Coronary artery (tissue), 2 donors: ENCODE measurements around the gene CHD5.

Experiments
- DNase-seq: peaks from one replicate; pipeline ENCODE4 v3.0.0-alpha.2; 2017; ENCODE audit warnings: low spot score
- H3K27ac ChIP-seq, 2 donors: fragments of 200-600 bp; sonication (generic); one replicate each; pipeline ENCODE4 v1.5.1; 2016 to 2019
- H3K4me3 ChIP-seq: fragments of 200-600 bp; sonication (generic); 2 replicates; pipeline ENCODE4 v1.5.1; 2016; ENCODE audit warnings: mild to moderate bottlenecking, moderate library complexity
- CTCF ChIP-seq: fragments of 200-600 bp; sonication (generic); IDR thresholded peaks from one replicate; pipeline ENCODE4 v1.5.1; 2019; ENCODE audit warnings: antibody characterized with exemption

Gene CHD5

DNA sequence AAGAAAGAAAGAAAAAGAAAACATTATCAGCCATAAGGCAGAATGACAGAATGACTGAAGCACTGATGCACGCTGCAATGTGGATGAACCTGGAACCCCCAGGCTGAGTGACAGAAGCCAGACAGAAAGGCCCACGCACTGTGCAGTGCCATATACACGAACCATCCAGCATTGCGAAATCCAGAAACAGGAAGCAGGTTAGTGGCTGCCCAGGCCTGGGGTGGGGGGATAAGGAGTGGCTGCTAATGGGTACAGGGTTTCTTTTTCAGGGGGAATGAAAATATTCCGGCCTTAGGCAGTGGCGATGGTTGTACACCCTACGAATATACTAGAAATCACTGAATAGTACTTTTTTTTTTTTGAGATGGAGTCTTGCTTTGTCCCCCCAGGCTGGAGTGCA is 57.0 kb downstream of the CHD5 start:
- Histone ChIP-seq H3K27ac (no peak overlapping the region), H3K4me3 (no peak overlapping the region)
- no peak for DNase-seq
- no peak for TF ChIP-seq CTCF

DNA sequence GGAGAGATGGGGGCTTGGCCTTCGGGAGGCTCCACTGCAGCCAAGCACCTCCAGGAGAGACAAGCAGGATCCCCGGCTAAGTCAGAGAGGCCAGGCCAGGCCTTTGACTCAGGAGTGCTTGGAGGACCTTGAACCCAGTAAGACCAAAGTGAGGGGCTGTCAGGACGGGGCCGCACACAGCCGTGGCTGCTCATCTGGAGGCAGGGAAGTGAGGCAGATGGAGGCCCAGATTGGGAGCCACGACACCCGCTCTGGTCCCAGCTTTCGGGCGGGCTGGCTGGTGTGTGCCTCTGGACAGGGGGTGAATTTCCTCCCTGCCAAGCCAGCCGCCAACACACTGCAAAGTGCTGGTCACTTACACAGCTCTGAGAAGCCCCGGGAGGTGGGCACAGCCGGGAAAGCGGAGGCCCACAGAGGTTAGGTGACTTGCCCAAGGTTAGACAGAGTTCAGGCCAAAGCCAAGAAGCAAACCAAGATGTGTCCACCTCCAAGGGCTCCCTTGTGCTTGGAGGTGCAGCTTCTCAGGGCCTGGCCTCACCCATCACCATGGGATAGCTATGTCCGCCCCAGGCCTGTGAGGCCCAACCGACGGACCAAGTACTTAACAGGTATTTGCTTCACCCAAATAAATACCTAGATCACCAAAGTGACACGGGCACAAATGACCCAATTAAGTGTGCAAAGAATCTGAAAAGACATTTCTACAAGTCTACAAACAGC is 58.3 kb downstream of the CHD5 start:
- H3K4me3 ChIP-seq, result no peak overlapping the region
- TF ChIP-seq CTCF, result no peak
- no peak overlapping the region for H3K27ac ChIP-seq
- DNase-seq, result no peak

DNA sequence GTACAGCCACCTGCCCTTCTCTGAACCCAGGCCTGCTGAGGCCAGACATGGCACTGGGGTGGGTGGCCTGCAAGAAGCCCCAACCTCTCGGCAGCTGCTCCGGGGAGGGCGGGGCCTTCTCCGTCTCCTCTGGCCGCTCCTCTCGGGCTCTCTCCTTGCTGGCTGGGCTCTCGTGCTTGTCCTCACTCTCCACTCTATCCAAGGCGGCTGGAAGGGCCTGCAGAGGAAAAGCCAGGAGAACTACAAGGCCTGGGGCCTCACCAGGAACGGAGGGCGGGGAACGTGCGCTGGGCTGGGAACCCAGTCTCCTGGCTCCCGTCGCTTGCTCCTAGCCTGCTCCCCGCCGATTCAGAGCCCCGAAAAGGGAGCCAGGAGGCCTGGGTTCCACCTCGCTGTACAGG is 59.1 kb downstream of the CHD5 start:
- TF ChIP-seq CTCF, result no peak
- DNase-seq, result no peak

DNA sequence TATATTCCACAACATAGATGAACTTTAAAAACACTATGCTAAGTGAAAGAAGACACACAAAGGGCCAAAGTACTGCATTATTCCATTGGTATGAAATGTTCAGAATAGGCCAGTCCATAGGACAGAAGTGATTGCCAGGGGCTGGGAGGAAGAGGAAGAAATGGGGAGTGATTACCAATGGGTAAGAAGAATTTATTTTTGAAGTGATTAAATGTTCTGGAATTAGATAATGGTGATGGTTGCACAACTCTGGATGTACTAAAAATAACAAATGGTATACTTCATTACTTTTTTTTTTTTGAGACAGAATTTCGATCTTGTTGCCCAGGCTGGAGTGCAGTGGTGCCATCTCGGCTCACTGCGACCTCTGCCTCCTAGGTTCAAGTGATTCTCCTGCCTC is 61.7 kb downstream of the CHD5 start:
- no peak overlapping the region for H3K27ac ChIP-seq
- no peak for DNase-seq
- TF ChIP-seq CTCF, result no peak
- no peak overlapping the region for H3K4me3 ChIP-seq

More for the DNA sequence above, 59.1 kb downstream of the CHD5 start:
- H3K27ac ChIP-seq, result no peak overlapping the region
- H3K4me3 ChIP-seq, result no peak overlapping the region

GRCh38 chr1:6117624-6118023 is 62.5 kb downstream of the CHD5 start:
- TF ChIP-seq CTCF, result no peak
- Histone ChIP-seq H3K4me3 (no peak overlapping the region), H3K27ac (no peak overlapping the region)
- DNase-seq, result no peak

GRCh38 chr1:6117064-6117463 is 63.1 kb downstream of the CHD5 start:
- Histone ChIP-seq H3K27ac (no peak overlapping the region), H3K4me3 (no peak overlapping the region)
- TF ChIP-seq CTCF, result no peak
- no peak for DNase-seq

- Histone ChIP-seq H3K27ac (no peak overlapping the region), H3K4me3 (no peak overlapping the region)
- no peak for DNase-seq
- TF ChIP-seq CTCF, result no peak
These were observed 64.0 kb downstream of the CHD5 start for GRCh38 chr1:6116137-6116536.
